ENCODE measurements around the gene MAN2A2.

GRCh38 chr15:90902840-90903732 lies at the start of gene MAN2A2:
- TF ChIP-seq, protein P1, sequence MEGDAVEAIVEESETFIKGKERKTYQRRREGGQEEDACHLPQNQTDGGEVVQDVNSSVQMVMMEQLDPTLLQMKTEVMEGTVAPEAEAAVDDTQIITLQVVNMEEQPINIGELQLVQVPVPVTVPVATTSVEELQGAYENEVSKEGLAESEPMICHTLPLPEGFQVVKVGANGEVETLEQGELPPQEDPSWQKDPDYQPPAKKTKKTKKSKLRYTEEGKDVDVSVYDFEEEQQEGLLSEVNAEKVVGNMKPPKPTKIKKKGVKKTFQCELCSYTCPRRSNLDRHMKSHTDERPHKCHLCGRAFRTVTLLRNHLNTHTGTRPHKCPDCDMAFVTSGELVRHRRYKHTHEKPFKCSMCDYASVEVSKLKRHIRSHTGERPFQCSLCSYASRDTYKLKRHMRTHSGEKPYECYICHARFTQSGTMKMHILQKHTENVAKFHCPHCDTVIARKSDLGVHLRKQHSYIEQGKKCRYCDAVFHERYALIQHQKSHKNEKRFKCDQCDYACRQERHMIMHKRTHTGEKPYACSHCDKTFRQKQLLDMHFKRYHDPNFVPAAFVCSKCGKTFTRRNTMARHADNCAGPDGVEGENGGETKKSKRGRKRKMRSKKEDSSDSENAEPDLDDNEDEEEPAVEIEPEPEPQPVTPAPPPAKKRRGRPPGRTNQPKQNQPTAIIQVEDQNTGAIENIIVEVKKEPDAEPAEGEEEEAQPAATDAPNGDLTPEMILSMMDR (IDR thresholded peaks at IDR 0.05 in 4 of 5, conservative IDR thresholded peaks at IDR 0.05 in 1 of 5): no peak
- peak; percentile 49 to 68 for TF ChIP-seq POLR2A (IDR thresholded peaks at IDR 0.05)
